ENCODE results near the gene CEBPZOS. TPM values are rescaled to one million over a fixed set of nuclear protein-coding genes. Genes with fewer than 3 reads are reported as not detected.
"Not testable (repeated sequence)": the region's sequence is repeated elsewhere in the genome, so short reads cannot be mapped to it uniquely, and the experiment has no call there.

CEBPZOS gene
- total and polyA plus RNA-seq, 2 donors: 27.2 to 27.8 TPM

DNA sequence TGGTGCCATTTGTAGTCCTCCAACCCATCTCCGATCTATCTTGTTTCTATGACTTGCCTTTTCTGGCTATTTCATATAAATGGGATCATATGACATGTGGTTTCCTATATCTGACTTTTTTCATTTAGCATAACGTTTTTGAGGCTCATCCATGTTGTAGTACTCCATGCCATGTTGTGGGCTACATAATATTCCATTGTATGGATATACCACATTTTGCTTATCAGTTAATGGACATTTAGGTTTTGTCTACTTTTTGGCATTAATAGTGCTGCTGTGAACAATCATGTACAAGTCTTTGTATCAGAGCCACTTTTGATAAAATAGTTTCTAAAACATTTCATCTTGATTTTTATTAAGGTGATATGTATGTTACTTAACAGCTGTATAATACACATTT, 7.4 kb downstream of the CEBPZOS start:
- Histone ChIP-seq H3K27ac (ENCODE audit: low read depth) (no peak overlapping the region), H3K36me3 (ENCODE audit: insufficient read depth) (peaks cover 8% of the 10 kb centered on the region), H3K4me3 (ENCODE audit: low read depth, low read length) (no peak overlapping the region), H3K4me1 (ENCODE audit: insufficient read depth) (no peaks in the 10 kb centered on the region)
- WGBS: 96% methylated on average over 2 of the region's 2 CpGs
- DNase-seq (ENCODE audit: extremely low spot score): no peak

DNA sequence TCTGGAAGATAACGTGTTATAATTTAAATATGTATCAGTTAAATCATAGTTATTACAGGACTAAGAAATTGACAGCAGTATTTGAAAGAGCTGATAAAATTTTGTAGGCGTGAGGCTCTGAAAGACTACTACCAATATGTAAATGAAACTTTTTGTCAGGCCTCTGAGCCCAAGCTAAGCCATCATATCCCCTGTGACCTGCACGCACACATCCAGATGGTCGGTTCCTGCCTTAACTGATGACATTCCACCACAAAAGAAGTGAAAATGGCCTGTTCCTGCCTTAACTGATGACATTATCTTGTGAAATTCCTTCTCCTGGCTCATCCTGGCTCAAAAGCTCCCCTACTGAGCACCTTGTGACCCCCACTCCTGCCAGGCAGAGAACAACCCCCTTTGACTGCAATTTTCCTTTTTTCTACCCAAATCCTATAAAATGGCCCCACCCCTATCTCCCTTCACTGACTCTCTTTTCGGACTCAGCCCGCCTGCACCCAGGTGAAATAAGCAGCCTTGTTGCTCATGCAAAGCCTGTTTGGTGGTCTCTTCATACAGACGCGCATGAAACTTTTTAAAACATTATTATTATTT, 8.9 kb downstream of the CEBPZOS start:
- WGBS: 83% methylated on average over 8 of the region's 8 CpGs
- not testable (repeated sequence) for H3K36me3 ChIP-seq (ENCODE audit: insufficient read depth)

DNA sequence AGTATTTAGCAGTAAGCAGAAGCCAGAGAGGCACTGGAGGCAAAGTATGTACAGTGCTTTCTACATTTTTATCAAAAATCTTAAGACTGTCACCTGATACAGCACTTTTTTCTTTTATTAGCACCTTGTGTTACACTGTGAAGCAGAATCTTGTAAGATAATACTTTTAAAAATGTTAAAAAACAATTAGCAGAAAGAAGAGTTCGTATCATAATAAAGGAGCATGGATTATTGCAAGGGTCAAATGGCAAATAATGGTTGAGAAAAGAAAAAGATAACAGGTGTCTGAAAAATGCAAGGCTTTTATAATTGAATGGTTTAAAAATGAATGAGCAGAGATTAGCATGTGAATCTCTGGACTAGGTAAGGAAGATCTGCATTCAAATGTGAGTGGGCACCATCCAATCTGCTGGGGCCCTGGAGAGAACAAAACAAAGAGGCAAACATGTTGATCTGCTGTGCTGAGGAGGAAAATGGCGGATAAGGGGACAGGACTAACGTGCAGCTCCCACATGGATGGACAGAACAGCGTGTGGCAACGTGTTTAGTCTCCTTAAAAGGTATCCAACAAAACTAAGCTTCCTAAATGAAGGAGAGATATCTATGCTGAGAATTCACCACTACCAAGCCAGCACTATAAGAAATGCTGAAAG, 9.5 kb downstream of the CEBPZOS start:
- Histone ChIP-seq H3K27ac (ENCODE audit: low read depth) (no peak overlapping the region), H3K4me1 (ENCODE audit: insufficient read depth) (no peaks in the 10 kb centered on the region), H3K4me3 (ENCODE audit: low read depth, low read length) (no peak overlapping the region), H3K36me3 (ENCODE audit: insufficient read depth) (peaks cover 8% of the 10 kb centered on the region)
- 85% methylated on average over 5 of the region's 5 CpGs for WGBS
- no peak for DNase-seq (ENCODE audit: extremely low spot score)

More for the DNA sequence above, 8.9 kb downstream of the CEBPZOS start:
- H3K27ac ChIP-seq (ENCODE audit: low read depth); H3K4me1 ChIP-seq (ENCODE audit: insufficient read depth); DNase-seq (ENCODE audit: extremely low spot score); H3K4me3 ChIP-seq (ENCODE audit: low read depth, low read length): not testable (repeated sequence)

DNA sequence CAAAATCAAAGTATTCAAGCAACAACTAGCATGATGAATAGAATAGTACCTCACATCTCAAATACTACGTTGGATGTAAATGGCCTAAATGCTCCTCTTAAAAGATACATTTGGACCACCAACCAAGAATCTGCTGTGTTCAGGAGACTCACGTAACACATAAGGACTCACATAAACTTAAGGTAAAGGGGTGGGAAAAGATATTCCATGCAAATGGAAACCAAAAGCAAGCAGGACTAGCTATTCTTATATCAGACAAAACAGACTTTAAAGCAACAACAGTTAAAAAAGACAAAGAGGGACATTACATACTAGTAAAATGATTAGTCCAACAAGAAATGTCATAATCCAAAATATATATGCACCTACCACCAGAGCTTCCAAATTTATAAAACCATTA, 10.5 kb downstream of the CEBPZOS start:
- WGBS: 92% methylated on average over 2 of the region's 2 CpGs
- not testable (repeated sequence) for DNase-seq (ENCODE audit: extremely low spot score); H3K4me3 ChIP-seq (ENCODE audit: low read depth, low read length); H3K36me3 ChIP-seq (ENCODE audit: insufficient read depth); H3K27ac ChIP-seq (ENCODE audit: low read depth); H3K4me1 ChIP-seq (ENCODE audit: insufficient read depth)

DNA sequence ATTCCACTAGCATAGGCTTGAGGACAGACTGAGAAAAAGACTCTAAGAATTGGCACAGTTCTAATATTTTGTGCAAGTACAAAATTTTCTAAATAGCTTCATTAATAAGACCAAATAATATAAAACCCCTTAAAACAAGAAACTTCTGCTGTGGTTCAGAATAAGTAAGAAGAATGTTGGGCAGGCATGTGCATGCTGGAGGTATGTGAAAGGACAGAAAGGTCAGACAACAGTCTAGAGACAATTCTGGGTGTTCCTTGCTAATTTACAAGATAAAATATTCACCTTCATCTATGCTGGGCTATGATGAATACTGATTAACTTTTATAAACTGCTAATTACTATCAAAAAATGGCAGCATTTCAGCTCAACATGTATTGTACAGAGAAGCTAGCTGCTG, 14.9 kb downstream of the CEBPZOS start:
- DNase-seq (ENCODE audit: extremely low spot score): no peak
- peaks cover 6% of the 10 kb centered on the region for H3K36me3 ChIP-seq (ENCODE audit: insufficient read depth)
- no peak overlapping the region for H3K4me3 ChIP-seq (ENCODE audit: low read depth, low read length)
- no peak overlapping the region for H3K27ac ChIP-seq (ENCODE audit: low read depth)
- H3K4me1 ChIP-seq (ENCODE audit: insufficient read depth): no peaks in the 10 kb centered on the region

DNA sequence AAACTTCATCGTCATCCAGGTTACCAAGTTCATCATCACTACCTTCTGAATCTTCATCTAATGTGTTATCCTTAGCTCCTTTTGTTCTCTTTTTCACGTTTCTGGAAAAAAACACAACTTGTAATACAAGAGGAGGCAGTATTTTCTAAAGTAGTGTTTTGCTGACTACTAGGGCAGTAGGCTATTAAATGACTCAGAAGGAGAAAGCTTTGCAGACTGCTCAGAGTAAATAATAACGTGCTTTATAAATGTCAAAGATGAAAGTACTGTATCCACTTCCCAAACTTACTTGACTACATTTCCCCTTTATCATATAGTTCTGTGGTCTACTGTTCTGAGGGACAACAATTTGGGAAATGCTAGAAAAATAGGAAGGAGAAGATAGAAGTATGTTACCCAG, 15.6 kb downstream of the CEBPZOS start:
- no peak overlapping the region for H3K4me3 ChIP-seq (ENCODE audit: low read depth, low read length)
- WGBS: 86% methylated on average over 3 of the region's 3 CpGs
- no peak for DNase-seq (ENCODE audit: extremely low spot score)
- H3K36me3 ChIP-seq (ENCODE audit: insufficient read depth): peaks cover 3% of the 10 kb centered on the region
- H3K27ac ChIP-seq (ENCODE audit: low read depth): no peak overlapping the region
- no peaks in the 10 kb centered on the region for H3K4me1 ChIP-seq (ENCODE audit: insufficient read depth)

DNA sequence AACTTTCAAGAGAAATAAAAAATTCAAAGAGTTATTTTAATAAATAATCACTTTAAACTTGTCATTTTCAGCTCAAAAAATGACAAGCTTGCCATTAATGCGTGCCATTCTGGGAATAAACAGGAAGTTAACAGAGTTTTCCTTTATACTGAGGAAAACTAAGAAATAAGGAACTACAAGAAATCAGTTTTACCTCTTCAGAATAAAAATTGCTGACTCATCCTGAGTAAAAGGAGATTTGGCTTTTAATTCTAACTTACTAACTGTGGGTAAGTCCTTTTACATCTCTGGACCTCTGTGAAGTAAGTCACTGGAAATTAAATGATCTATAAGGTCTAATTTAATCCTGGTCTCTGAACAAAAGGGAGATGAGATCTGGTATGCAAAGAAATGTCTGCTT, 19.0 kb downstream of the CEBPZOS start:
- H3K4me3 ChIP-seq (ENCODE audit: low read depth, low read length): no peak overlapping the region
- H3K4me1 ChIP-seq (ENCODE audit: insufficient read depth): no peaks in the 10 kb centered on the region
- DNase-seq (ENCODE audit: extremely low spot score): no peak
- H3K36me3 ChIP-seq (ENCODE audit: insufficient read depth): peaks cover 3% of the 10 kb centered on the region
- no peak overlapping the region for H3K27ac ChIP-seq (ENCODE audit: low read depth)
- 92% methylated on average over 1 of the region's 1 CpG for WGBS

DNA sequence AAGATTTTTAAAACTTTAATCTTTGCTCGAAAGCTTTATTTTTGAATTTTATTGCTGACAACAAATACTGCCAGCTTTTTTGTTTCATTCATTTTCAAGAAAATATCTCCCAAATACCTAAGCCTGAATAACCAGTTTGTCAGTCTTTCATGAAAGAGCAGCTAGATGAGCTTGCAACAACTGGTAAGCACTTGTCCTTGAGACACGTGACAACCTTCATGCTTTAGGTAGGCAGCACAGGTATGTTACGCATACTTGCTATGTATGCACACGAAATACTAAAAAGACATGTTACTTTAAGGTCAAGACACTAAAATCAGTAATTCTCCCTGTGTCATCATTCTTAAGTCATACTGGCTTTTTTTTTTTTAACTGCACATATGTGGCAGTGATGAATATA, 22.8 kb downstream of the CEBPZOS start:
- WGBS: 90% methylated on average over 4 of the region's 4 CpGs
- Histone ChIP-seq H3K4me3 (ENCODE audit: low read depth, low read length) (no peak overlapping the region), H3K36me3 (ENCODE audit: insufficient read depth) (peaks cover 10% of the 10 kb centered on the region), H3K4me1 (ENCODE audit: insufficient read depth) (no peaks in the 10 kb centered on the region), H3K27ac (ENCODE audit: low read depth) (no peak overlapping the region)
- peak; percentile 72 for DNase-seq (ENCODE audit: extremely low spot score)

DNA sequence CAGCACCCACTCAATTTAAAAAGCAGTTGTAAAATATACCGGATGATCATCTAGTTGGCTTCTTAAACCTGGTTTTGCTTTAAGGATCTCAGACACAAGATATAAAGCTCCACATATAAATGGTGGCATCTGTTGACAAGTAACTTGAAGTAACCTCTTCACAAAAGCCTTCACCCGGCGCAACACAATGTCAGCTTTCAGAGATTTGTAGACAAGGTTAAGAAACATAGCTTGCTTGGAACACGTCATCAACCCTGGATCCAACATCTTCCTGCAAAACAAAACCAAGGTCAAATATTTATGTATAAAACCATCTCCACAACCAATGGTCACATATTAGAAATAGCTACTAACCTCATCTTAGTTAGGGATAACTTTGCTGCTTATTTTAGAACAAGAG, 26.8 kb downstream of the CEBPZOS start:
- H3K27ac ChIP-seq (ENCODE audit: low read depth): no peak overlapping the region
- no peaks in the 10 kb centered on the region for H3K4me1 ChIP-seq (ENCODE audit: insufficient read depth)
- H3K36me3 ChIP-seq (ENCODE audit: insufficient read depth): peaks cover 10% of the 10 kb centered on the region
- H3K4me3 ChIP-seq (ENCODE audit: low read depth, low read length): no peak overlapping the region
- DNase-seq (ENCODE audit: extremely low spot score): no peak
- WGBS: 94% methylated on average over 4 of the region's 4 CpGs

DNA sequence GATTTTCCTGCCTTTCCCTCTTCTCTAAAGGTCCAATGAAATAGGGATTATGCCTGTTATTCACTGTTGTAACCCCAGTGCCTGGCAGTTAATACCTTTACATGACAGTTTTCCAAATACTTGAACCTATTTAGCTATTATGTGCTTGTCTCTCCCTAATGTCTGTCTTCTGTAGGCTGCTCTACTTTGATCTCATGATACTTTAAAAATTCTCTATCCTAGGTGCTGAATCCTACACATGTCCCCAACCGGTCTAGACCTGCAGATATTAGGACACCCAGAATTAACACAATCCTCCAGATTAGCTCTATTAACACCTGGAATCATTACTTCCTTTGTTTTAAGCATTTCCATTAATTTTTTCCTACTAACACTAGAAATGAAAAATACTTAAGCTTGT, 27.8 kb downstream of the CEBPZOS start:
- DNase-seq (ENCODE audit: extremely low spot score): no peak
- no peaks in the 10 kb centered on the region for H3K4me1 ChIP-seq (ENCODE audit: insufficient read depth)
- no peak overlapping the region for H3K27ac ChIP-seq (ENCODE audit: low read depth)
- no peak overlapping the region for H3K4me3 ChIP-seq (ENCODE audit: low read depth, low read length)
- H3K36me3 ChIP-seq (ENCODE audit: insufficient read depth): peaks cover 10% of the 10 kb centered on the region
- 94% methylated on average over 1 of the region's 1 CpG for WGBS

DNA sequence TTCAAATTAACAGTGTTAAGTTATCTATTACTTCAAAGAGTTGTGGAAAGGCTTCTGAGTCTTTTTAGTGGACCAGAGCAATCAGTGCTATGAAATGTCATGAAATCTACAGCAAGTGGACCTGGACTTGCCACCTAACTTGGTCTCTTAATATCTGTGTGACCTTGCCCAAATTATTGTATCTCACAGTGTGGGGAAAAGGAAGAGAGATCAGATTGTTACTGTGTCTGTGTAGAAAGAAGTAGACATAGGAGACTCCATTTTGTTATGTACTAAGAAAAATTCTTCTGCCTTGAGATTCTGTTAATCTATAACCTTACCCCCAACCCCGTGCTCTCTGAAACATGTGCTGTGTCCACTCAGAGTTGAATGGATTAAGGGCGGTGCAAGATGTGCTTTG, 28.8 kb downstream of the CEBPZOS start:
- no CpG with 5 or more reads among the region's 2 CpGs for whole genome bisulfite sequencing
- DNase-seq (ENCODE audit: extremely low spot score); H3K4me1 ChIP-seq (ENCODE audit: insufficient read depth); H3K27ac ChIP-seq (ENCODE audit: low read depth); H3K4me3 ChIP-seq (ENCODE audit: low read depth, low read length): not testable (repeated sequence)
- peaks cover 10% of the 10 kb centered on the region for H3K36me3 ChIP-seq (ENCODE audit: insufficient read depth)

DNA sequence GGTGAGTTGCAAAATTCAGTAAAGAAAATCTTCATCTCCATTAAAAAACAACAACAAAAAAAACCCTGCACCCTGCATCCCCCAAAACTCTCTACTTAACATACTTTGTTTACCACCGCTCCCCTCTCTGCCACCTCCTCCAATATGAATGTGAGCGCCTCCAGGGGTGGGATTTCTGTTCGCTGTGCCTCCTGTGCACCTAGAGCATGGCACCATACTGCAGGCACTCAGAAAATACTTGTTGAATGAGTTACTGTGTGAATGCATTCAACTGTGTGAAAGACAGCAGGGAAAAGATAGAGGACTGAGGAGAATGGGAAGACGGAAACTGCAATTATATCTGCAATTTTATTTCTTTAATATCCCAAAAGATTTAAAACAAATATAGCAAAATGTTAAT, 30.6 kb downstream of the CEBPZOS start:
- Histone ChIP-seq H3K36me3 (ENCODE audit: insufficient read depth) (peaks cover 5% of the 10 kb centered on the region), H3K27ac (ENCODE audit: low read depth) (no peak overlapping the region), H3K4me1 (ENCODE audit: insufficient read depth) (peaks cover 1% of the 10 kb centered on the region), H3K4me3 (ENCODE audit: low read depth, low read length) (no peak overlapping the region)
- no peak for DNase-seq (ENCODE audit: extremely low spot score)
- WGBS: 95% methylated on average over 4 of the region's 4 CpGs

DNA sequence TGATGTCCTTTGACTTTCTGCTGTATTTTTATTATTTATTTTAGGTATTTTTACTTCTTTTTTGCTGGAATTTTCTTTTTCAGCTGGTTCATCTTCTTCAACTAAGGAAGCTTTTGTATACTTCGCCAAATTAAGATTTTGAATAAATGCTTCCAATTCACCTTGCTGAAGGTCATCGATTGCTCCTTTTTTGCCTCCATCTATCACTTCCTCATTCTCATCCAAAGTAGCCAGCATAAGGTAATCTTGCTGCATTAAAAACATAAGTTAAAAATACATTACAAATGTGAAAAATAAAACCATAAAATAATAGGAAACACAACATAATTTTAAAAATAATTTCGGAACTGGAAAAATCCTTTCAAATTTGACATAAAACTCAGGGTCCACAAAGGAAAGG, 32.5 kb downstream of the CEBPZOS start:
- DNase-seq (ENCODE audit: extremely low spot score): no peak
- Histone ChIP-seq H3K4me1 (ENCODE audit: insufficient read depth) (peaks cover 1% of the 10 kb centered on the region), H3K4me3 (ENCODE audit: low read depth, low read length) (no peak overlapping the region), H3K36me3 (ENCODE audit: insufficient read depth) (no peaks in the 10 kb centered on the region), H3K27ac (ENCODE audit: low read depth) (no peak overlapping the region)
- WGBS: 95% methylated on average over 3 of the region's 3 CpGs

DNA sequence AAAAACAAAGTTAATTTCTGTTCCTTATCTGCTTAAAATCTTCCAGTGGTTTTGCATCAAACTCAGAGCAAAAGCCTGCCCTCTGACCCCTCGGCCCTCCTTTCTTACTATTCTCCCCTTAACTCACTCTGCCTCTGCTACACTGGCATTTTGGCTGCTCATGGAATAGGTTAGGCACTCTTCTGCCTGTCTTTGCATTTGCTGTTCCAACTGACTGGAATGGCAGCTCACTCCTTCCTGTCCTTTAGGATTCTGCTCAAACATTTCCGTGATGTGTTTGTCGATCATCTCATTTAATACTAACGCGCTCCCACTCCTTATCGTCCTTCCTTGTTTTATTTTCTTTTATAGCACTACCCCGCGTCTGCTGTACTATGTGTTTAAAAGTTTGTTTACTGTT, 34.3 kb downstream of the CEBPZOS start:
- H3K36me3 ChIP-seq (ENCODE audit: insufficient read depth): no peaks in the 10 kb centered on the region
- 1% methylated on average over 8 of the region's 8 CpGs for WGBS
- H3K4me3 ChIP-seq (ENCODE audit: low read depth, low read length): peak overlapping the region; percentile 78
- peaks cover 1% of the 10 kb centered on the region for H3K4me1 ChIP-seq (ENCODE audit: insufficient read depth)
- H3K27ac ChIP-seq (ENCODE audit: low read depth): no peak overlapping the region
- DNase-seq (ENCODE audit: extremely low spot score): no peak

All from urinary bladder (tissue), 4 donors.